Measurements from ENCODE around the gene CBX2. TPM values are rescaled to one million over a fixed set of nuclear protein-coding genes. Genes with fewer than 3 reads are reported as not detected.

Gene CBX2
- total and polyA plus RNA-seq, 2 of the 4 experiments (the other 2 are of a cell fraction) = 2.0 to 3.2 TPM

DNA sequence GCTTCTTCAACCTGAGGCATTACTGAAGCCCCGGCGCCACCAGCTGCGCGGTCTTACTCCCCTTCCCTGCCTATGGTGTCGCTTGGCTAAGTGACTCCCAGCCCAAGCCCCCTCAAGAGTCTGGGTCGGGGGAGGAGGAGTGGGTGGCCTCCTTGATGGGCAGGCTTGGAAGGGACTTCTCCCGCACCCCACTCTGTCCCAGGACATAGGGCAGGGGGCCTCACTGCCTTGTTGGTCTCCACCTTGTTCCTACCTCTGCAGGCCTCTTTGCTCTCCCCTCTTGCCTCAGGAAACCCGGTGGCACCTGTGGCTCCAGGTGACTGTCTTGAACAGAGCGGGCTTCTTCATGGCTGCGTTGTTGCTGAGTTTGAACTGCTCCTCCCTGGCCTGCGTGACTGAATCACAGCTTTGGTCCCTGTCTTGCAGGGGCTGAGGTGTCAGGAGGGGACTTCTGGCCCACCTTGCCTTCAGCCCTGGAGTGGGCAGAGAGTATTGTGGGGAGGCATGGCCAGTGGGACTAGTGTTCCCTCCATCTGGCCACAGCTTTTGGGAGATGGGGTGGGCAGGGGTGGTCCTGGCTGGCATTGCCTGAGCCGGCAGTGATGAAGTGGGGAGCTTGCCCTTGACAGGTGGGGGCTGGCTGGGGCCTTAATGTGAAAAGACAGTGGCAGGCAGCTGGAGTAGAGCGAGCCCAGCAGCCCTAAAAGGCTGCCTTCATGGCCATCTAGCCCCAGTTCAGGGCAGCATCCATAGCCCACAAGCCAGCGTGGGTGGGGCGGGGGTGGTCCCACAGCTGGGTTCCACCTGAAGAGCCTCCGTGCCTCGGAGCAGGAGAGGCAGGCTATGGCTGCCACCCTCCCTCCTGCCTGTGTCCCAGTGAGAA, 7.3 kb downstream of the CBX2 start:
- H2BK120ac ChIP-seq (ENCODE audit: low read depth, low read length) = no peak overlapping the region
- H3K18ac ChIP-seq (ENCODE audit: low read depth, low read length) = no peak overlapping the region
- H2AFZ ChIP-seq (replicated peaks; ENCODE audit: low read length, poor library complexity) = peak overlapping the region; percentile 30
- no peaks in the 10 kb centered on the region for H3K9me1 ChIP-seq (ENCODE audit: insufficient read depth, low read length)
- H4K91ac ChIP-seq (ENCODE audit: insufficient read depth, low read depth, low read length) = no peak overlapping the region
- no peak overlapping the region for H3K9ac ChIP-seq (ENCODE audit: low read depth, low read length)
- H3K36me3 ChIP-seq (ENCODE audit: control insufficient read depth, insufficient read depth, low read length) = peaks cover 4% of the 10 kb centered on the region
- no peaks in the 10 kb centered on the region for H3K9me3 ChIP-seq (ENCODE audit: control insufficient read depth, insufficient read depth, low read length)
- DNase-seq (no peak), ATAC-seq (ENCODE audit: low read depth) (no peak)
- H2BK5ac ChIP-seq (ENCODE audit: low read depth, low read length, poor library complexity, severe bottlenecking) = no peak overlapping the region
- intact Hi-C loops (cut with micrococcal nuclease) (no loop called here), dilution Hi-C loops (cut with HindIII; ENCODE audit: low sequenced_read_pairs, unreplicated experiment) (no loop called here), in situ Hi-C loops (cut with MboI; ENCODE audit: low sequenced_read_pairs) (loop anchor here (10.0 kb wide), 1 partner anchor 130 kb away; no protein-coding TSS in a partner anchor)
- H2BK20ac ChIP-seq (ENCODE audit: low read depth, low read length) = no peak overlapping the region
- TF ChIP-seq, protein P1, sequence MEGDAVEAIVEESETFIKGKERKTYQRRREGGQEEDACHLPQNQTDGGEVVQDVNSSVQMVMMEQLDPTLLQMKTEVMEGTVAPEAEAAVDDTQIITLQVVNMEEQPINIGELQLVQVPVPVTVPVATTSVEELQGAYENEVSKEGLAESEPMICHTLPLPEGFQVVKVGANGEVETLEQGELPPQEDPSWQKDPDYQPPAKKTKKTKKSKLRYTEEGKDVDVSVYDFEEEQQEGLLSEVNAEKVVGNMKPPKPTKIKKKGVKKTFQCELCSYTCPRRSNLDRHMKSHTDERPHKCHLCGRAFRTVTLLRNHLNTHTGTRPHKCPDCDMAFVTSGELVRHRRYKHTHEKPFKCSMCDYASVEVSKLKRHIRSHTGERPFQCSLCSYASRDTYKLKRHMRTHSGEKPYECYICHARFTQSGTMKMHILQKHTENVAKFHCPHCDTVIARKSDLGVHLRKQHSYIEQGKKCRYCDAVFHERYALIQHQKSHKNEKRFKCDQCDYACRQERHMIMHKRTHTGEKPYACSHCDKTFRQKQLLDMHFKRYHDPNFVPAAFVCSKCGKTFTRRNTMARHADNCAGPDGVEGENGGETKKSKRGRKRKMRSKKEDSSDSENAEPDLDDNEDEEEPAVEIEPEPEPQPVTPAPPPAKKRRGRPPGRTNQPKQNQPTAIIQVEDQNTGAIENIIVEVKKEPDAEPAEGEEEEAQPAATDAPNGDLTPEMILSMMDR (conservative IDR thresholded peaks at IDR 0.05; ENCODE audit: low read depth, low read length) = no peak
- TF ChIP-seq SMC3 (IDR thresholded peaks at IDR 0.05; ENCODE audit: low read depth, low read length) = no peak
- TF ChIP-seq MAZ (IDR thresholded peaks at IDR 0.05; ENCODE audit: borderline replicate concordance, low read depth, low read length) = no peak
- TF ChIP-seq CEBPB (IDR thresholded peaks at IDR 0.05; ENCODE audit: low read depth, low read length) = no peak
- no peak overlapping the region for H3K56ac ChIP-seq (ENCODE audit: extremely low read depth, insufficient read depth, low read length)
- H3K4me2 ChIP-seq (ENCODE audit: low read depth, low read length) = no peak overlapping the region
- H3K4ac ChIP-seq (ENCODE audit: low read depth, low read length) = no peak overlapping the region
- POLR2A ChIA-PET (ENCODE audit: unreplicated experiment) = no interaction called here
- 86% methylated on average over 6 of the region's 17 CpGs; no CpG with 5 or more reads in 1 of the 2 experiments for WGBS, 2 experiments (ENCODE audit: extremely low coverage in 2 of 2, insufficient read length in 1 of 2)
- no peak overlapping the region for H3K4me3 ChIP-seq (ENCODE audit: insufficient read depth, low read depth, low read length)
- H3K4me1 ChIP-seq (ENCODE audit: control insufficient read depth, insufficient read depth, low read length) = no peaks in the 10 kb centered on the region; the same call in 1 of the 2 replicates
- H4K8ac ChIP-seq (ENCODE audit: low read depth in 2 of 2, low read length in 2 of 2) = no peak overlapping the region
- no peak overlapping the region for H3K23ac ChIP-seq (ENCODE audit: low read depth, low read length)
- CTCF ChIA-PET = no interaction called here
- H4K5ac ChIP-seq (ENCODE audit: low read depth, low read length) = no peak overlapping the region
- 0 out of 2 replicates have a peak, but pooled peaks cover 5% of the 10 kb centered on the region for H4K20me1 ChIP-seq (ENCODE audit: insufficient read depth, low read length)
- no TSS peak for BruUV-seq (replicated peaks)
- H2AK9ac ChIP-seq (replicated peaks; ENCODE audit: low read depth, low read length, poor library complexity) = no peak overlapping the region
- H2BK15ac ChIP-seq (ENCODE audit: low read depth, low read length) = no peak overlapping the region
- H3K27me3 ChIP-seq (ENCODE audit: control insufficient read depth, insufficient read depth, low read length) = peaks cover 21% of the 10 kb centered on the region
- H3K14ac ChIP-seq (replicated peaks; ENCODE audit: low read depth, low read length) = no peak overlapping the region
- H3K27ac ChIP-seq (ENCODE audit: insufficient read depth, low read length) = no peak overlapping the region
- H2AK5ac ChIP-seq (ENCODE audit: low read depth, low read length) = no peak overlapping the region
- H3K79me1 ChIP-seq (ENCODE audit: low read depth in 1 of 2, low read length in 2 of 2) = no peaks in the 10 kb centered on the region
